HG03060 (cell line): ENCODE results near the gene GNG2.
A peak's percentile ranks its signal among the peaks of the same experiment; 100 is the strongest.

Experiments
- ATAC-seq: cut with Tn5 transposase; IDR thresholded peaks from one replicate; pipeline ENCODE4 v1.9.1; 2021; ENCODE audit warnings: low read depth, moderate number of reproducible peaks; ENCODE audit not compliant: unreplicated experiment

Gene GNG2

DNA sequence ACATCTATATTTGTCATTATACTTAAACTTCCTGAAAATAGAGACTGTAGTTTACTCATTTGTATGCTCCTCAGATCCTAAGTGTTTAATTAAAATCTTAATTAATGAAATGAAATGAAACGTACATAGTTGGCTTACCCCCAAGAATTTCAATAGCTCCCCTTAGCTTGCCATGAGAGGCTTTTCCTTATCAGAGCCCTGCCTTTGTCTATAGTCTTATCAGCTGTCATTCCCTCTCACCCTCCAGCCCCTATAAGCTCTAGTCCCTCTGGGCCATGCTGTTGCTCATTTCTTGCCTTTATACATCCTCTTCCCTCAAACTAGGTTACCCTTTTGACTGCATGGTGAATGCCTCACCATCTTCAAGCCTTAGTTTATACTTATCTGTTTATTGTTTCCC, 127.8 kb downstream of the GNG2 start:
- ATAC-seq: no peak

DNA sequence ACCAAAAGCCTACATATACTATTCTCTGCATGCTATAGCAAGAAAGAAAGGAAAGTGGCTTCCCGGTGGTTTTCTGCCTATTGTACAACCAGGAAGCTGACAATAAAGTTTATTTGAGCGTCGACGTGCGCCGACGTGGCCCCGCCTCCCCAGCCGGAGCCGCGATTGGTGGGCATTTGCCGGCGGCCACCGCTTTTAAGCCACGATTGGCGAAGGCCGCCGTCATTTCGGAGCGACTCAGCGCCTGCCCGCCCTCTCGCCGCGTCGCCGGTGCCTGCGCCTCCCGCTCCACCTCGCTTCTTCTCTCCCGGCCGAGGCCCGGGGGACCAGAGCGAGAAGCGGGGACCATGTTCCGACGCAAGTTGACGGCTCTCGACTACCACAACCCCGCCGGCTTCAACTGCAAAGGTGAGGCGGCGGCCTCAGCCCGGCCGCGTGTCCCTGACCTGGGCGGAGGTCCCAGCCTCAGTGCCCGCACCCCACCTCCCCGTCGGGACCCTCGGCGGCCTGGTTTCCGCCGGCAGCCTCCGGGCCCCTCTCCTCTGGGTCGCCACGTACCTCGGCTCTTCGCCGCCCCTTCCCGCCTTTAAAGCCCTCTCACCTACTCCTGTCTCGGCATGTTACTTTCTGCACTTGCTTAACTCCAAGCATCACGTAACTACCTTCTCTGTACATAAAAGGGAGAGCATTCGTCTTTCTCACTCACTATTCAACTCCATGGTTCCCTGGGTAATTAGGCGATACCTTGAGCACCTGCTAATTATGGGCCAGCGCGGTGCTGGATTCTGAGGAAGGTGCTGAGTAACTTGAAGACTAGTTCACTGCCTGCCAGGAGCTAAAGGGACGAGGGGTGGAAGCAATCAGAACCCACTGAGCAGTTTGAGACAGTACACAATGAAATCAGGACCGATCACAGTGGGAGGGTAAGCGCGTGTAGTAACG, 129.2 kb downstream of the GNG2 start, which contains the start of gene RTRAF:
Gene RTRAF, plus strand, starts transcription at position 254 of the 942 bp plus-strand sequence. Its CDS starts 94 bp downstream, at position 348.
- peak; percentile 82 for ATAC-seq

DNA sequence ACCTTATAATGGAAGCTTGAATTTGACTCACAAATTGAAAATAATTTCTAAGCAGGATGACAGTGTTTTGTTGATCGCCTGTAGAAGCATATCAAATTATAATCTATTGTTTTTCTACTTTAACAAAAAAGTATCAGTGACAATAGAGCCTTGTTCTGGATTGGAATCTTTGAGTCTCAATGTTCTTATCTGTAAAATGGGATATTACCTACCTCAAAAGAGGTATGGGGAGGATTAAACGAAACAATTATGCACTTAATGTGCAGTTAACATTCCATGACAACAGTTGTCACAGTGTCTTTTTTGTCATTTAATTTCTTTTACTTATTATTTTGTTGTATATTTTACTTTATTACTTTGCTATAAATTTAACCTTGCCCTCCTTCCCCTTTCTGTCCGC, 130.1 kb downstream of the GNG2 start:
- no peak for ATAC-seq

GRCh38 chr14:51993285-51993920, 133.0 kb downstream of the GNG2 start:
- ATAC-seq: no peak

DNA sequence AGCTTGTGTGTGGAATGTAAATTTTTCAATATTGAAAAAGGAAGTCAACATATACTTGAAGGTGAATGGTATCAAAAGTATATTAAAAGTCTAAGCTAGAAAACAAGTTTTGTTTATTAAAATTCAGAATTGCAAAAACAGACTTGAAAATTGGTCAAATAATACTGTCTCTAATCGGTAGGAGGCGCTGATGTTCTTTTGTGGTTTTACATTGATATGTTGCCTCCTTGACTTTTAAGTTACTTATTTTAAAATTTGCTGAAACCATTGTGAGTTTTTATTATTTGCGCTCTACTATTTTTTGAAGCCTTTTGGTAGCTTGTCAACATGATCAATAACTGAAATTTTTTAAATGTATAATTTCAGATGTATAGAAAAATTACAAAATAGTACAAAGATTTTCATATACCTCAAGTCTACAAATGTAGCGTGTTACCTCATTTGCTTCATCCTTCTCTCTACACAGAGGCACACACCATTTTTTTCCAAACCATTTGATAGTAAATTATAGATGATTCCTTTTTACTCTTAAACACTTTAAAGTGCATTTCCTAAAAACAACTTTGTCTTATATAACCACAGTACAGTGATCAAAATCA, 135.8 kb downstream of the GNG2 start:
- ATAC-seq: no peak

GRCh38 chr14:51998348-51998747, 137.9 kb downstream of the GNG2 start:
- ATAC-seq: no peak

GRCh38 chr14:51999084-51999483, 138.7 kb downstream of the GNG2 start:
- ATAC-seq: no peak

DNA sequence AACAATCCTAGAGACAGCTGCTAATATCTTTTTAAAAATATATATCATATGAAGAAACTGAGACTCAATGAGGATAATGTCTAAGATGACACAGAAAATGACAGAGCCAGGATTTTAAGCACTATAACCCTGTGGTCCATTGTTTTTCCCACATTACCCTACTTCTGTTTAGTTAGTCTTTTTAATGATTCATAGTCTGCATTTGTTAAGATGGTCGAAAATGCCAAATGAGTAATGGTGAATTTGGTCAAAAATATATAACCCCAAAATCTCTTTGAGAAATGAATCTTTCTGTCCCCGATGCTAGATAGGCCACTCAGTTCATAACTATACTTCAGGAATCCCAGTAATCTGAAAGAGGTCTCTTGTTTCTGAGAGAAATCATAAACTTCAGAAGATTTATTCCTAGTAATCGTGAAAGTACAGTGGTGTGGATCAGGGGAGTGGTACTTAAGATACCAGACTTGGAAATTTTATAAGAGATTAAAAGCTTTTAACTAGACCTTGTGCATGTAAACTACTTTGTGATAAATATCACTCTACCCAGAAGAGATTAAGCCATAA, 139.7 kb downstream of the GNG2 start:
- ATAC-seq: no peak

- ATAC-seq: no peak
Measured at GRCh38 chr14:52000696-52001095, 140.3 kb downstream of the GNG2 start.

- no peak for ATAC-seq
Measured at GRCh38 chr14:52002542-52002941, 142.1 kb downstream of the GNG2 start.

DNA sequence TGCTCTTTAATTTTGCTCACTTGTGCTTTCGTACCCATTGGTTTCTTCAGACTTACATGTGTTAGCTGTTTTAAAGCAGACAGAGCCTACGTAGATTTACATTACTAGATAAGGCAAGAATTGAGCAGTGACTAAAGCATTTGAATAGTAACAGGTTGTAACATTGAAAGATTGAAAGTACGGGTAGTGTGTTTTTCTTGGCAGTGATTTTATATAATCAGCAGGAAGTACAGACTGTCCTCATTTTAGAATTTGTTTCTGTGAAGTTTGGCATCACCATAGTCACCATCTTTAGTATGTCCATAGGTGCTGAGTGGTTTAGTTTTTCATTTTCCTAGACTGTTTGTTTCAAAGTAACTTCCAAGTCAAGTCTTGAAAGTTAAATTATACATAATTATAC, 142.9 kb downstream of the GNG2 start:
- ATAC-seq: no peak

GRCh38 chr14:52005625-52006024, 145.2 kb downstream of the GNG2 start:
- no peak for ATAC-seq

DNA sequence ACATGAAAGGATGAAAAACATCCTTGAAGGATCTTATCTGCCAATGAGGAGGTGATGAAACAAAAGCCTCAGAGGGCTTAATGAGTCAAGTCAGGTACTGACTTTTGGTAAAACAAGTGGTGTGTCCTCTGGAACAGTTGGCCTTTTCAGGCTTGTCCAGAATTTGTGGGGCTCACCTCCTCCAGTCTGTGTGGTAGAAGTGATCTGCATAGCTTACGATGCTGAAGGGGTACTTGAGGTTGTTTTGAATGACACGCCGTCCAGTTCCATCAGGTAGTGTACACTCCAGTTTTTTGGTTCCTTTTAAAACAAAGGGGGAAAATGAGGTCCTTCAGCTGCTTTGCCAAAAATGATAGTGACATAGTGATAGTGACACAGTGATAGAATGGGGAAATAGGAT, 145.9 kb downstream of the GNG2 start:
- ATAC-seq: no peak

DNA sequence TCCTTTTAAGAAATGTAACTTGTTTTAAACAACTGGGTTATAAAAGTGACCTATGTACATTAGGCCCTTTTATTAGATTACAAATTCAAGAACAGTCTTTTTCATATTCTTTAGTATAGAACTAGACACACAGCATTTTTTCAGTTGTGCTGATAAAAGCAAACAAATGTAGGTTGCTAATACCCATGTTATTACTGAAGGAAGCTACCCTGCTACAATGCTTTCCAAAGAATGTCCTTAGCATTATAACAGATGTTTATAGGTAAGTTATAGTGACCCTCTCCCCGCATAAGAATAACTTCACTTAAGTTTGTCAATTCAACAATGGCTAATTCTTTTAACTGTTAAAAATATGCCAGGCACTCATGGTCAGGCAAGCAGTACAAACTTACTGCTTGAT, 146.8 kb downstream of the GNG2 start:
- ATAC-seq: no peak

DNA sequence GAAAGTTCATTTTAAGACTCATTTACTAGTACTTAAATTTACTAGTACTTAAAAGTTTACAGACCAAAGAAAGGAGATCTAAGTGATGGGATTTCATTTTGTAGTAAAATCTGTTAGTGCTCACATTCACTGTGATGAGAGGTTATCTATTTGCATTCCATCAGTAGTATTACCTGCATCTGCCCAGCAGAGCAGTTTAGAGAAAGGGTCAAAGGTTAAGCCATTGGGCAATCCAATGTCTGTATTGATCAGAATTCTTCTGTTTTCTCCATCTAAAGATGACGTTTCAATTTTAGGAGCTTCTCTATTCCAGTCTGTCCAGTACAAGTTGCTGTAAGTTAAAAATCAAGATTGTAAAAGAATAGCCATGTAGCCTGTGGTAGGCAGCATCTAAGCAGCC, 147.2 kb downstream of the GNG2 start:
- ATAC-seq: no peak

GRCh38 chr14:52008136-52008535, 147.7 kb downstream of the GNG2 start:
- ATAC-seq: no peak

GRCh38 chr14:52010173-52010693, 149.8 kb downstream of the GNG2 start:
- ATAC-seq: no peak

- ATAC-seq: no peak
Measured at GRCh38 chr14:52011523-52011922, 151.1 kb downstream of the GNG2 start.

DNA sequence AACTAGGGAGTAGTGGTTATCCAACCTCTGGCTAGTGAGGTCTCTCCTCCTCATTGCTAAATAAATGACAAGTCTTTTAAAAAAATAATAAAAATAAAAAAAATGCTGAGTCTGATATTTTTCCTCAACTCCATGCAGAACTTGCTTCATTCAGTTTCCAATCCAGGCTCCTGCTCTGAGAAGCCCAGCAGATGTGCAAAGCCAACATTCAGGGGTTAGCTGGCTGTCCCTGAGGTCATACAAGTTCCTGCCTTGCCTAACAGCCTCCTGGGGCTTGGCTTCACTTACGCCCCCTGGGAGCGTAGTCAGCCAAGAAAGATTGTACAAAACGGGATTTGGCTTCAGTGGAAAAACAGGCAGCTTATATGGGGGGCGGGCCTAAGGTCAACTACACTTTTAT, 152.2 kb downstream of the GNG2 start:
- no peak for ATAC-seq

DNA sequence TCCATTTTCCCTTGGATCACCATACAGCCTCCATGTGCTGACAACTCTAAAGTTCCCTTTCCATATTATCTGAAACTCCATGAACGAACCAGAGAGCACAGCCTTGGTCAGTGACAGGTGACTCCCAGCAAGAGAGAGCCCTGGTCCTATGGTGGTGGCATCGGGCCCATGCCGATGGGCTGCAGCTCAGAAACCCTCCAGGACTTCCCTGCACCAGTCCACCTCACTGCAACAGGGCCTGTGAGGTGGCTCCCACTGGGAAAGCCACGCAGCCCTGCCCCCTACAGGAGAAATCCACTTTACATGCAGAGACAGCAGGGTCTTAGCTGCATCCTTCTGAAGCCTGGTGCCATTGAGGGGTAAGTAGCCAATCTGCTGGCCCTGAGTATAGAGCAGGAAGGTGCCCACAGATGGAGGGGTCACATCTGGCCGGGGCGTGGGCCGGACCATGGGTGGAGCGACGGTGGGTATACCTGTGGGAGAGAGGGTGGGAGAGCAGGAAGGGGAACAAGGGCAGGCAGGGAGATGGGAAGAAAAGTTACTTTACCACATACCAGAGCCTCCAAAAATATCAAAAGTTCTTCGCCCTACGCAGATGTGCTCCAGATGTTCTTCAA, 153.7 kb downstream of the GNG2 start:
- ATAC-seq: no peak
